Esophagus squamous epithelium (tissue), 4 donors: ENCODE results near the gene KAT6B.

ENCODE experiments used
- POLR2A ChIP-seq, 4 donors: fragments of 450-650 bp; IDR thresholded peaks; one replicate each; pipeline ENCODE4 v1.6.1; 2017; ENCODE audit warnings: antibody characterized with exemption in 4 of 4, mild to moderate bottlenecking in 4 of 4, moderate library complexity in 3 of 4
- TF ChIP-seq, protein P1 (sequence below), 6 experiments: fragments of 450-650 bp in 4 of 6; fragments of 200-600 bp in 2 of 6; sonication (generic) in 2 of 6; IDR thresholded peaks; one replicate each; pipeline ENCODE4 v1.5.1; 2016 to 2019; ENCODE audit warnings: antibody characterized with exemption in 6 of 6, mild to moderate bottlenecking in 4 of 6, moderate library complexity in 4 of 6

- no peak for TF ChIP-seq POLR2A (IDR thresholded peaks at IDR 0.05)
- TF ChIP-seq, protein P1, sequence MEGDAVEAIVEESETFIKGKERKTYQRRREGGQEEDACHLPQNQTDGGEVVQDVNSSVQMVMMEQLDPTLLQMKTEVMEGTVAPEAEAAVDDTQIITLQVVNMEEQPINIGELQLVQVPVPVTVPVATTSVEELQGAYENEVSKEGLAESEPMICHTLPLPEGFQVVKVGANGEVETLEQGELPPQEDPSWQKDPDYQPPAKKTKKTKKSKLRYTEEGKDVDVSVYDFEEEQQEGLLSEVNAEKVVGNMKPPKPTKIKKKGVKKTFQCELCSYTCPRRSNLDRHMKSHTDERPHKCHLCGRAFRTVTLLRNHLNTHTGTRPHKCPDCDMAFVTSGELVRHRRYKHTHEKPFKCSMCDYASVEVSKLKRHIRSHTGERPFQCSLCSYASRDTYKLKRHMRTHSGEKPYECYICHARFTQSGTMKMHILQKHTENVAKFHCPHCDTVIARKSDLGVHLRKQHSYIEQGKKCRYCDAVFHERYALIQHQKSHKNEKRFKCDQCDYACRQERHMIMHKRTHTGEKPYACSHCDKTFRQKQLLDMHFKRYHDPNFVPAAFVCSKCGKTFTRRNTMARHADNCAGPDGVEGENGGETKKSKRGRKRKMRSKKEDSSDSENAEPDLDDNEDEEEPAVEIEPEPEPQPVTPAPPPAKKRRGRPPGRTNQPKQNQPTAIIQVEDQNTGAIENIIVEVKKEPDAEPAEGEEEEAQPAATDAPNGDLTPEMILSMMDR (IDR thresholded peaks at IDR 0.05) = no peak
Measured at GRCh38 chr10:74925708-74926107, 99.3 kb downstream of the KAT6B start.
